IMR-90 (cell line): ENCODE results near the gene LINGO4. TPM values are rescaled to one million over a fixed set of nuclear protein-coding genes. Genes with fewer than 3 reads are reported as not detected.
"Not testable (repeated sequence)": the region's sequence is repeated elsewhere in the genome, so short reads cannot be mapped to it uniquely, and the experiment has no call there.

ENCODE experiments used
- ATAC-seq: fragments of 200-7000 bp; cut with Tn5 transposase; 2 replicates; pipeline ENCODE4 v1.9.1; 2020; ENCODE audit warnings: low read depth, mild to moderate bottlenecking, moderate library complexity
- BruUV-seq: library from RNA; stranded (reverse); fragments of 400-500 nt; replicated peaks from 2 replicates; lab custom pipeline; 2021; lab: Mats Ljungman, UMichigan
- CTCF ChIA-PET: fragments of 300-600 bp; formaldehyde crosslinking; extraction: SDS; loops from one replicate; lab custom pipeline; 2021; ENCODE audit warnings: antibody characterized with exemption; lab: Yijun Ruan, JAX
- POLR2A ChIA-PET: fragments of 300-600 bp; sonication (Branson Sonifier 250); formaldehyde crosslinking; loops from one replicate; lab custom pipeline; 2022; ENCODE audit warnings: antibody characterized with exemption; ENCODE audit not compliant: unreplicated experiment; lab: Charles Lee
- DNase-seq: peaks from one replicate; pipeline ENCODE4 v3.0.0; 2013
- H2AFZ ChIP-seq: replicated peaks from 2 replicates; pipeline ENCODE3; 2013; ENCODE audit warnings: low read length, mild to moderate bottlenecking; ENCODE audit not compliant: poor library complexity
- H2AK5ac ChIP-seq: 2 replicates; pipeline ENCODE4 v1.6.1; 2013; ENCODE audit warnings: low read depth, low read length, inconsistent platforms
- H2AK9ac ChIP-seq: replicated peaks from 2 replicates; pipeline ENCODE3; 2013; ENCODE audit warnings: mild to moderate bottlenecking, low read depth, low read length, moderate library complexity; ENCODE audit not compliant: poor library complexity
- H2BK120ac ChIP-seq: 2 replicates; pipeline ENCODE4 v1.6.1; 2013; ENCODE audit warnings: low read depth, low read length, inconsistent platforms
- H2BK15ac ChIP-seq: 3 replicates; pipeline ENCODE4 v1.6.1; 2013; ENCODE audit warnings: low read depth, low read length, inconsistent platforms
- H2BK20ac ChIP-seq: 2 replicates; pipeline ENCODE4 v1.6.1; 2013; ENCODE audit warnings: low read depth, mild to moderate bottlenecking, inconsistent platforms, low read length, moderate library complexity
- H2BK5ac ChIP-seq: 2 replicates; pipeline ENCODE4 v1.6.1; 2013; ENCODE audit warnings: mild to moderate bottlenecking, low read depth, low read length, inconsistent platforms; ENCODE audit not compliant: poor library complexity, severe bottlenecking
- H3K14ac ChIP-seq: replicated peaks from 2 replicates; pipeline ENCODE4 v1.6.1; 2013; ENCODE audit warnings: low read depth, low read length, inconsistent platforms
- H3K18ac ChIP-seq: 2 replicates; pipeline ENCODE4 v1.6.1; 2013; ENCODE audit warnings: low read depth, low read length, control low read depth
- H3K23ac ChIP-seq: 2 replicates; pipeline ENCODE4 v1.6.1; 2013; ENCODE audit warnings: low read depth, low read length, inconsistent platforms
- H3K27ac ChIP-seq: 2 replicates; pipeline ENCODE4 v1.5.1; 2013; ENCODE audit warnings: mild to moderate bottlenecking, control low read depth, low read length; ENCODE audit not compliant: insufficient read depth
- H3K27me3 ChIP-seq: 2 replicates; pipeline ENCODE4 v1.6.1; 2013; ENCODE audit warnings: low read length; ENCODE audit not compliant: control insufficient read depth, insufficient read depth
- H3K36me3 ChIP-seq: 2 replicates; pipeline ENCODE4 v1.6.1; 2013; ENCODE audit warnings: low read length, mixed read lengths; ENCODE audit not compliant: control insufficient read depth, insufficient read depth
- H3K4ac ChIP-seq: 2 replicates; pipeline ENCODE4 v1.6.1; 2013; ENCODE audit warnings: low read depth, low read length, inconsistent platforms
- H3K4me1 ChIP-seq: 2 replicates; pipeline ENCODE4 v1.6.1; 2013; ENCODE audit warnings: low read length, mixed read lengths; ENCODE audit not compliant: control insufficient read depth, insufficient read depth
- H3K4me2 ChIP-seq: 2 replicates; pipeline ENCODE4 v1.6.1; 2013; ENCODE audit warnings: low read depth, mild to moderate bottlenecking, control low read depth, low read length, moderate library complexity
- H3K4me3 ChIP-seq: 2 replicates; pipeline ENCODE4 v1.5.1; 2013; ENCODE audit warnings: low read depth, mild to moderate bottlenecking, control low read depth, low read length, moderate library complexity; ENCODE audit not compliant: insufficient read depth
- H3K56ac ChIP-seq: 2 replicates; pipeline ENCODE4 v1.6.1; 2013; ENCODE audit warnings: low read length, inconsistent platforms; ENCODE audit not compliant: insufficient read depth; ENCODE audit errors: extremely low read depth
- H3K79me1 ChIP-seq, 2 experiments: 2 replicates each; pipeline ENCODE4 v1.6.1; 2013; ENCODE audit warnings: low read length in 2 of 2, inconsistent platforms in 1 of 2, low read depth in 1 of 2
- H3K9ac ChIP-seq: 2 replicates; pipeline ENCODE4 v1.6.1; 2013; ENCODE audit warnings: low read depth, low read length, control low read depth
- H3K9me1 ChIP-seq: 2 replicates; pipeline ENCODE4 v1.6.1; 2013; ENCODE audit warnings: low read length, inconsistent platforms; ENCODE audit not compliant: insufficient read depth
- H3K9me3 ChIP-seq: 2 replicates; pipeline ENCODE4 v1.6.1; 2013; ENCODE audit warnings: low read length; ENCODE audit not compliant: control insufficient read depth, insufficient read depth
- H4K20me1 ChIP-seq: 2 replicates; pipeline ENCODE4 v1.6.1; 2013; ENCODE audit warnings: low read length, inconsistent platforms; ENCODE audit not compliant: insufficient read depth
- H4K5ac ChIP-seq: 2 replicates; pipeline ENCODE4 v1.6.1; 2013; ENCODE audit warnings: mild to moderate bottlenecking, low read depth, low read length, control low read depth
- H4K8ac ChIP-seq, 2 experiments: 2 replicates each; pipeline ENCODE4 v1.6.1; 2013; ENCODE audit warnings: low read depth in 2 of 2, low read length in 2 of 2, control low read depth in 1 of 2, inconsistent platforms in 1 of 2
- H4K91ac ChIP-seq: 2 replicates; pipeline ENCODE4 v1.6.1; 2013; ENCODE audit warnings: low read depth, low read length, inconsistent platforms; ENCODE audit not compliant: insufficient read depth
- WGBS, 2 experiments: methylation state at CpG; one replicate each; pipeline versions ENCODE4 v1.1.5 to v1.1.7; 2013; ENCODE audit warnings: missing lambda C conversion rate in 2 of 2; ENCODE audit not compliant: insufficient read length in 1 of 2; ENCODE audit errors: extremely low coverage in 2 of 2; 5-methylcytosine and 5-hydroxymethylcytosine counted together
- dilution Hi-C: fragments of 300-500 bp; cut with HindIII; formaldehyde crosslinking; loops from one replicate; pipeline ENCODE4 v1.14.3; 2018; ENCODE audit warnings: low sequenced_read_pairs; ENCODE audit not compliant: unreplicated experiment
- in situ Hi-C: fragments of 300-500 bp; cut with MboI; formaldehyde crosslinking; loops from 3 replicates; pipeline ENCODE4 v1.14.3; 2019; ENCODE audit warnings: low sequenced_read_pairs, inconsistent platforms, mixed read lengths
- intact Hi-C: fragments of 100-400 bp; cut with micrococcal nuclease; formaldehyde crosslinking; loops from 2 replicates; pipeline ENCODE4 v1.10.0; 2022
- polyA plus RNA-seq, 3 experiments: library from polyadenylated mRNA; depleted of rRNA; stranded (reverse); fragments of >200 nt; gene quantifications; 2 replicates each; pipeline ENCODE4 v1.2.3, GENCODE V29; 2012; ENCODE audit warnings: low replicate concordance in 1 of 3
- total RNA-seq: library from RNA; depleted of rRNA; stranded (reverse); fragments of >200 nt; gene quantifications from 2 replicates; pipeline ENCODE4 v1.2.3, GENCODE V29; 2012

The LINGO4 gene
- total and polyA plus RNA-seq, 2 of the 4 experiments (the other 2 are of a cell fraction), result not detected

- H3K4me2 ChIP-seq, H2AK5ac ChIP-seq, ATAC-seq, H2AFZ ChIP-seq, BruUV-seq, H3K56ac ChIP-seq, H3K27ac ChIP-seq, H3K23ac ChIP-seq, H3K4ac ChIP-seq, H3K4me1 ChIP-seq, H3K4me3 ChIP-seq, H2BK20ac ChIP-seq, POLR2A ChIA-PET, H3K36me3 ChIP-seq, H3K9me1 ChIP-seq, H2AK9ac ChIP-seq, DNase-seq, H4K8ac ChIP-seq, CTCF ChIA-PET, H3K14ac ChIP-seq, H3K79me1 ChIP-seq, H4K5ac ChIP-seq, H4K20me1 ChIP-seq, H2BK5ac ChIP-seq, dilution Hi-C loops, in situ Hi-C loops, H3K27me3 ChIP-seq, H2BK15ac ChIP-seq, H4K91ac ChIP-seq, H3K18ac ChIP-seq, H3K9ac ChIP-seq, H2BK120ac ChIP-seq, H3K9me3 ChIP-seq, intact Hi-C loops: not testable (repeated sequence)
- no CpG with 5 or more reads among the region's 7 CpGs for WGBS, 2 experiments
These were observed 36.7 kb downstream of the LINGO4 start for GRCh38 chr1:151768351-151769066.
